K562 (cell line): ENCODE measurements around the gene BRWD1. TPM values are rescaled to one million over a fixed set of nuclear protein-coding genes. Genes with fewer than 3 reads are reported as not detected.

Experiments used
- ATAC-seq: fragments of 200-7000 bp; cut with Tn5 transposase; 3 replicates; pipeline ENCODE4 v1.9.1; 2020; ENCODE audit warnings: moderate library complexity
- BruUV-seq: library from RNA; stranded (reverse); fragments of 400-500 nt; replicated peaks from 2 replicates; lab custom pipeline; 2021; lab: Mats Ljungman, UMichigan
- CTCF ChIA-PET: fragments of 300-600 bp; formaldehyde crosslinking; extraction: SDS; loops from one replicate; lab custom pipeline; 2021; ENCODE audit warnings: low intra/inter-chr PET ratio; lab: Yijun Ruan, JAX
- POLR2A ChIA-PET: fragments of 300-600, 350-650 bp; sonication (Branson Sonifier 250); formaldehyde crosslinking; extraction: SDS; loops from one replicate; lab custom pipeline; 2021; ENCODE audit warnings: antibody characterized with exemption, inconsistent platforms; lab: Yijun Ruan, JAX
- DNase-seq, 4 experiments: peaks; one replicate each; pipeline versions ENCODE4 v3.0.0 to v3.0.0-alpha.2; 2011 to 2018; ENCODE audit warnings: low spot score in 3 of 4, mixed read lengths in 3 of 4; ENCODE audit errors: extremely low read depth in 1 of 4
- FAIRE-seq: peaks from 2 replicates; lab custom pipeline; 2011; peaks lifted over from hg19 to GRCh38; lab: Jason Lieb, UNC
- H2AFZ ChIP-seq: 2 replicates; pipeline ENCODE4 v1.6.0; 2011; ENCODE audit warnings: low read depth, low read length, control low read depth, inconsistent platforms
- H3K27ac ChIP-seq: fragments of 200-600 bp; 3 replicates; pipeline ENCODE4 v1.8.0; 2011; ENCODE audit warnings: low read depth, mild to moderate bottlenecking, control low read depth, inconsistent platforms, low read length, moderate library complexity, mixed read lengths; ENCODE audit errors: extremely low read depth
- H3K27me3 ChIP-seq, 2 experiments: fragments of 300-600 bp in 1 of 2; 2 replicates in 1 of 2; 3 replicates in 1 of 2; pipeline versions ENCODE4 v1.6.0 to v1.8.0; 2011; ENCODE audit warnings: inconsistent platforms in 2 of 2, low read length in 2 of 2, mild to moderate bottlenecking in 1 of 2, mixed read lengths in 1 of 2, moderate library complexity in 1 of 2; ENCODE audit not compliant: control insufficient read depth in 2 of 2, insufficient read depth in 2 of 2
- H3K36me3 ChIP-seq: fragments of 300-600 bp; 3 replicates; pipeline ENCODE4 v1.8.0; 2011; ENCODE audit warnings: mild to moderate bottlenecking, low read length, inconsistent platforms; ENCODE audit not compliant: control insufficient read depth, insufficient read depth
- H3K4me1 ChIP-seq, 2 experiments: fragments of 200-600 bp in 1 of 2; replicated peaks in 1 of 2; 2 replicates in 1 of 2; 3 replicates in 1 of 2; pipeline versions ENCODE4 v1.5.1 to v1.8.0; 2011; ENCODE audit warnings: inconsistent platforms in 2 of 2, low read length in 2 of 2, mild to moderate bottlenecking in 1 of 2, mixed read lengths in 1 of 2, moderate library complexity in 1 of 2; ENCODE audit not compliant: control insufficient read depth in 2 of 2, insufficient read depth in 2 of 2
- H3K4me2 ChIP-seq: 2 replicates; pipeline ENCODE4 v1.6.1; 2011; ENCODE audit warnings: low read length, control low read depth, inconsistent platforms, mixed read lengths; ENCODE audit not compliant: insufficient read depth
- H3K4me3 ChIP-seq: fragments of 200-600 bp; sonication (generic), shearing (Covaris generic); 2 replicates; pipeline ENCODE4 v1.5.1; 2016; ENCODE audit warnings: control low read depth, inconsistent platforms
- H3K79me2 ChIP-seq: fragments of 200-600 bp; 3 replicates; pipeline ENCODE4 v1.8.0; 2011; ENCODE audit warnings: low read length, inconsistent platforms; ENCODE audit not compliant: control insufficient read depth, insufficient read depth
- H3K9ac ChIP-seq, 2 experiments: 2 replicates each; pipeline versions ENCODE4 v1.6.0 to v1.6.1; 2011; ENCODE audit warnings: low read depth in 2 of 2, low read length in 2 of 2, control low read depth in 1 of 2, inconsistent platforms in 1 of 2, mild to moderate bottlenecking in 1 of 2, mixed read lengths in 1 of 2; ENCODE audit not compliant: insufficient read depth in 1 of 2
- H3K9me1 ChIP-seq: one replicate; pipeline ENCODE4 v1.6.0; 2011; ENCODE audit warnings: inconsistent platforms, mild to moderate bottlenecking, low read length, moderate library complexity; ENCODE audit not compliant: control insufficient read depth, insufficient read depth
- H3K9me3 ChIP-seq: replicated peaks from 2 replicates; pipeline ENCODE4 v1.5.1; 2011; ENCODE audit warnings: low read depth, low read length, inconsistent platforms; ENCODE audit not compliant: control insufficient read depth, insufficient read depth
- H4K20me1 ChIP-seq: replicated peaks from 2 replicates; pipeline ENCODE4 v1.6.1; 2011; ENCODE audit warnings: low read length, inconsistent platforms, mixed read lengths; ENCODE audit not compliant: control insufficient read depth, insufficient read depth
- PCBP2 ChIP-seq: fragments of 200-400 bp; formaldehyde crosslinking; IDR thresholded peaks from 2 replicates; pipeline ENCODE4 v1.6.1; 2018; ENCODE audit warnings: low read length, low read depth, mild to moderate bottlenecking, moderate library complexity; ENCODE audit not compliant: poor library complexity, severe bottlenecking
- RAD21 ChIP-seq, 2 experiments: fragments of 250-450 bp in 1 of 2; fragments of 450-650 bp in 1 of 2; sonication (Bioruptor Pico) in 1 of 2; formaldehyde crosslinking in 1 of 2; IDR thresholded peaks in 1 of 2; conservative IDR thresholded peaks in 1 of 2; 2 replicates each; pipeline versions ENCODE4 v1.4.0 to v1.8.0; 2020 to 2022; ENCODE audit warnings: mild to moderate bottlenecking in 2 of 2, moderate library complexity in 1 of 2
- ZBTB17 ChIP-seq: fragments of 450-650 bp; formaldehyde crosslinking; IDR thresholded peaks from 2 replicates; pipeline ENCODE4 v1.4.0; 2020; ENCODE audit warnings: mild to moderate bottlenecking
- ZNF316 ChIP-seq: fragments of 450-650 bp; IDR thresholded peaks from 2 replicates; pipeline ENCODE4 v1.6.1; 2016
- ZNF324 ChIP-seq: fragments of 250-450 bp; sonication (Bioruptor Pico); IDR thresholded peaks from 2 replicates; pipeline ENCODE4 v1.4.0; 2020; ENCODE audit warnings: mild to moderate bottlenecking
- ZNF830 ChIP-seq: fragments of 250-450 bp; sonication (Bioruptor Pico); IDR thresholded peaks from 2 replicates; pipeline ENCODE4 v1.5.0; 2021; ENCODE audit warnings: mild to moderate bottlenecking
- WGBS: fragments of 100-300 bp; shearing (Covaris generic); methylation state at CpG from one replicate; pipeline ENCODE4 v1.1.6; 2016; ENCODE audit warnings: low coverage, mixed read lengths; ENCODE audit not compliant: insufficient coverage; ENCODE audit errors: missing lambda C conversion rate; 5-methylcytosine and 5-hydroxymethylcytosine counted together
- in situ Hi-C: fragments of 300-500 bp; cut with MboI; formaldehyde crosslinking; loops from 4 replicates; pipeline ENCODE4 v1.15.0; 2018; ENCODE audit warnings: inconsistent platforms, mixed read lengths
- intact Hi-C: fragments of 100-400 bp; cut with micrococcal nuclease; formaldehyde crosslinking; loops from 2 replicates; pipeline ENCODE4 v1.14.2; 2022
- polyA plus RNA-seq, 8 experiments: library from polyadenylated mRNA; depleted of rRNA in 4 of 8; stranded (reverse) in 5 of 8; unstranded in 3 of 8; fragments of >200 nt; fragmentation: Nextera tagmentation in 2 of 8; fragmentation: Illumina TruSeq in 1 of 8; extraction: Ambion mirVana in 2 of 8; extraction: Trizol in 1 of 8; gene quantifications; 2 replicates each; pipeline versions ENCODE4 v1.2.1 to v1.2.3, GENCODE V29; 2011 to 2014; ENCODE audit warnings: inconsistent platforms in 1 of 8, missing spikeins in 1 of 8
- total RNA-seq, 7 experiments: library from RNA; depleted of rRNA in 6 of 7; stranded (reverse); fragments of >200 nt in 6 of 7; fragmentation: Illumina TruSeq in 2 of 7; extraction: Trizol in 2 of 7; gene quantifications; 2 replicates each; pipeline versions ENCODE4 v1.2.1 to v1.2.3, GENCODE V29; 2011 to 2021; ENCODE audit warnings: low replicate concordance in 1 of 7
- TF ChIP-seq, protein P1 (sequence below), 3 experiments: IDR thresholded peaks in 2 of 3; conservative IDR thresholded peaks in 1 of 3; 2 replicates each; pipeline ENCODE4 v1.5.1; 2011 to 2012; ENCODE audit warnings: low read length in 3 of 3, mild to moderate bottlenecking in 3 of 3, control low read depth in 2 of 3, improper control_type of control experiment in 1 of 3, inconsistent platforms in 1 of 3, low read depth in 1 of 3, mixed read lengths in 1 of 3, moderate library complexity in 1 of 3; ENCODE audit not compliant: insufficient read depth in 2 of 3

Gene BRWD1
- total and polyA plus RNA-seq, 9 of the 15 experiments (the other 6 are each of a cell fraction or from before 2014, with no cell fraction given) = 10.1 to 60.2 (median 34.1) TPM

DNA sequence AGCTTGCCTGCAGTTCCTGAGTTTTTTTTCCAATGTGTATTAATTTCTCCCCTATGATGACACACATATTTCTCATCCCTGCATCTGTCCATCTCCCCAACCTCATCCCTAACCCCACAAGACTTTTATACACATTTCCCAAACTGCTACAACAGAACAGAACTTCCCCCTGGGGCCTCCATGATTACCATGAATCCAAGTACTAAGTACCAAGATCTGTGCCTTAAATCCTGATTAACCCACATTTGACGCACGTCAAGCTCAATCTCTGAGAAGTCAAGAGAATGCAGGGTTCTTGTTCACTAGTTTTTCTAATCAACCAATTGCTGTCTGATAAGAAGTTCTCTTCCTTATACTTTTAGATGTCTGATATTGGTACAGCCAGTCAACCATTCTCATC lies 25.8 kb upstream of the BRWD1 start:
- ATAC-seq (no peak), DNase-seq (no peak), FAIRE-seq (no peak)
- Histone ChIP-seq H2AFZ (no peak overlapping the region), H3K4me1 (peaks cover 0 to 5% of the 10 kb centered on the region in 2 experiments; a peak in 1 of 5 replicates), H3K79me2 (peaks cover 3% of the 10 kb centered on the region; the same call in 1 of the 3 replicates), H3K4me3 (no peak overlapping the region), H3K36me3 (peaks cover 28% of the 10 kb centered on the region), H3K9ac (no peak overlapping the region), H3K9me1 (no peaks in the 10 kb centered on the region), H3K27me3 (no peaks in the 10 kb centered on the region), H3K27ac (no peak overlapping the region), H4K20me1 (no peaks in the 10 kb centered on the region), H3K4me2 (no peak overlapping the region), H3K9me3 (no peaks in the 10 kb centered on the region)
- no TSS peak for BruUV-seq
- intact Hi-C loops (no loop called here), in situ Hi-C loops (no loop called here)
- TF ChIP-seq ZNF830 (no peak), PCBP2 (no peak)
- POLR2A ChIA-PET = interaction anchor here (1.0 to 5.9 kb wide), 5 partner anchors 9 to 22 kb away, joined by 3 to 39 read pairs (median 4); partner anchors contain the start of gene HMGN1
- CTCF ChIA-PET = no interaction called here
- 24% methylated on average over 2 of the region's 2 CpGs for WGBS

DNA sequence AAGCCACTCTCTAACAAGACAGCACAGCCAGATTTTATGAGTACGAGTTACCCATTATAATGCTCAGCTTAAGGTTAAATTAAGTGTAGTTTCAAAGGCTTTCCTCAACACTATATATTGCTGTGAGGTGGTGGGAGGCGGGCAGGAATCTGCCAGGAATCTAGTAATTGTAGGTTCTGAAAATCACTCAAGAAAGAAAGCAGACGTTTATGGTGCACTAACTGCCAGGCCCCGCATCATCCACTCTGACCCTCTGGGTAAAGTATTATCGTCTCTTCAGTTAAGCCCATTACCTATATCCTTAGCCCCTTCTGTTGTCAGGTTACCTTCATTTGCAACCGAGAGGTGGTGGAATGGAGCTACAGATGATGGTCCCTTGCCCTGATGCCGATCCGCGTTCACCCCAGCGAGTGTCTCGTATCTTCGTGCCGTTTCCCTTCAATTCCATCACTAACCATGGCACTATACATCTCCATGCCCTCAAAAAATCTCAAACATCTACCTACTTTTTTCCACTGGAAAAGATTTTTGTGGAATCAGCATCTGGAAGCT lies 23.1 kb upstream of the BRWD1 start:
- intact Hi-C loops (no loop called here), in situ Hi-C loops (no loop called here)
- POLR2A ChIA-PET = interaction anchor here (0.6 to 5.9 kb wide), 3 partner anchors 9 to 33 kb away, joined by 4 to 39 read pairs (median 7); partner anchors contain the start of gene HMGN1
- Histone ChIP-seq H3K4me2 (no peak overlapping the region), H3K9me3 (no peaks in the 10 kb centered on the region), H2AFZ (no peak overlapping the region), H3K9ac (no peak overlapping the region), H3K36me3 (peaks cover 6% of the 10 kb centered on the region; the same call in 1 of the 3 replicates), H3K27me3 (no peaks in the 10 kb centered on the region), H3K79me2 (no peaks in the 10 kb centered on the region), H4K20me1 (no peaks in the 10 kb centered on the region), H3K27ac (no peak overlapping the region), H3K9me1 (no peaks in the 10 kb centered on the region), H3K4me3 (no peak overlapping the region), H3K4me1 (peaks cover 9 to 11% of the 10 kb centered on the region in 2 experiments; a peak in 4 of 5 replicates)
- FAIRE-seq (no peak), ATAC-seq (peak; percentile 19), DNase-seq (no peak)
- CTCF ChIA-PET = no interaction called here
- no TSS peak for BruUV-seq
- WGBS = 72% methylated on average over 13 of the region's 13 CpGs
- TF ChIP-seq ZNF324 (no peak), ZBTB17 (CRISPR knock-in tag) (no peak), ZNF316 (0 out of 2 replicates have a peak, but pooled peaks have one; percentile 2), RAD21 (CRISPR knock-in tag; conservative IDR thresholded peaks at IDR 0.05 in 1 of 2, IDR thresholded peaks at IDR 0.05 in 1 of 2) (peak in 1 of 2 experiments; percentile 39; a peak in 2 of 4 replicates)
- TF ChIP-seq, protein P1, sequence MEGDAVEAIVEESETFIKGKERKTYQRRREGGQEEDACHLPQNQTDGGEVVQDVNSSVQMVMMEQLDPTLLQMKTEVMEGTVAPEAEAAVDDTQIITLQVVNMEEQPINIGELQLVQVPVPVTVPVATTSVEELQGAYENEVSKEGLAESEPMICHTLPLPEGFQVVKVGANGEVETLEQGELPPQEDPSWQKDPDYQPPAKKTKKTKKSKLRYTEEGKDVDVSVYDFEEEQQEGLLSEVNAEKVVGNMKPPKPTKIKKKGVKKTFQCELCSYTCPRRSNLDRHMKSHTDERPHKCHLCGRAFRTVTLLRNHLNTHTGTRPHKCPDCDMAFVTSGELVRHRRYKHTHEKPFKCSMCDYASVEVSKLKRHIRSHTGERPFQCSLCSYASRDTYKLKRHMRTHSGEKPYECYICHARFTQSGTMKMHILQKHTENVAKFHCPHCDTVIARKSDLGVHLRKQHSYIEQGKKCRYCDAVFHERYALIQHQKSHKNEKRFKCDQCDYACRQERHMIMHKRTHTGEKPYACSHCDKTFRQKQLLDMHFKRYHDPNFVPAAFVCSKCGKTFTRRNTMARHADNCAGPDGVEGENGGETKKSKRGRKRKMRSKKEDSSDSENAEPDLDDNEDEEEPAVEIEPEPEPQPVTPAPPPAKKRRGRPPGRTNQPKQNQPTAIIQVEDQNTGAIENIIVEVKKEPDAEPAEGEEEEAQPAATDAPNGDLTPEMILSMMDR (IDR thresholded peaks at IDR 0.05 in 2 of 3, conservative IDR thresholded peaks at IDR 0.05 in 1 of 3; ENCODE audit: insufficient read depth in 2 of 3, low read depth in 1 of 3, low read length in 3 of 3) = peak in 1 of 3 experiments; percentile 18; a peak in 1 of 6 replicates
- TF ChIP-seq, all 486 proteins: peak for 3
